ENCODE results near the gene GKN2.
A peak's percentile ranks its signal among the peaks of the same experiment; 100 is the strongest.

Gene GKN2

GRCh38 chr2:68913359-68913758 lies 39.3 kb downstream of the GKN2 start:
- no peak for TF ChIP-seq CTCF (IDR thresholded peaks at IDR 0.05; ENCODE audit: low read depth, low read length)

DNA sequence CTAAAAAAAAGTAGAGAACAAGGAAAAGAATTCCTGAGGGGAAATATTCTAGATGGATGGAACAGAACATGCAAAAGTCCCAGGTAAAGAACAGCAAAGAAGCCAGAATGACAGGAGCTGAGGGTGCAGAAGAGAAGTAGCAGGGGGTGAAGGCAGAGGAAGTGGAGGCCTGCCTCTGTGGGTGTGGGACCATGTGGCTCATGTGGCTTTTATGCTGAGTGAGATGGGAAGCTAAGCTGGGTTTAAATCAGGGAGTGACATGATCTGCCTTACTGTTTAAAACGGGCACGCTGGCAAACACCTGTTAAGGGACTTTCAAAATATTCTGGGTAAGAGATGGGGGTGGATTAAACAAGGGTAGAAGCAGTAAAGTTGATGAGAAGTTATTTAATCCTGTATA lies 40.0 kb downstream of the GKN2 start:
- DNase-seq (ENCODE audit: extremely low read depth, low read depth) = no peak
- TF ChIP-seq CTCF (IDR thresholded peaks at IDR 0.05; ENCODE audit: low read depth, low read length) = no peak

More at GRCh38 chr2:68913359-68913758, 39.3 kb downstream of the GKN2 start:
- no peak for DNase-seq (ENCODE audit: extremely low read depth, low read depth)

GRCh38 chr2:68912111-68912510 lies 40.6 kb downstream of the GKN2 start:
- no peak for DNase-seq (ENCODE audit: extremely low read depth, low read depth)
- TF ChIP-seq CTCF (IDR thresholded peaks at IDR 0.05; ENCODE audit: low read depth, low read length) = no peak

- no peak for TF ChIP-seq CTCF (IDR thresholded peaks at IDR 0.05; ENCODE audit: low read depth, low read length)
- DNase-seq (ENCODE audit: extremely low read depth, low read depth) = no peak
These were observed 41.0 kb downstream of the GKN2 start for GRCh38 chr2:68911709-68912108.

- TF ChIP-seq CTCF (IDR thresholded peaks at IDR 0.05; ENCODE audit: low read depth, low read length) = no peak
- DNase-seq (ENCODE audit: extremely low read depth, low read depth) = no peak
These were observed 41.4 kb downstream of the GKN2 start for GRCh38 chr2:68911246-68911645.

DNA sequence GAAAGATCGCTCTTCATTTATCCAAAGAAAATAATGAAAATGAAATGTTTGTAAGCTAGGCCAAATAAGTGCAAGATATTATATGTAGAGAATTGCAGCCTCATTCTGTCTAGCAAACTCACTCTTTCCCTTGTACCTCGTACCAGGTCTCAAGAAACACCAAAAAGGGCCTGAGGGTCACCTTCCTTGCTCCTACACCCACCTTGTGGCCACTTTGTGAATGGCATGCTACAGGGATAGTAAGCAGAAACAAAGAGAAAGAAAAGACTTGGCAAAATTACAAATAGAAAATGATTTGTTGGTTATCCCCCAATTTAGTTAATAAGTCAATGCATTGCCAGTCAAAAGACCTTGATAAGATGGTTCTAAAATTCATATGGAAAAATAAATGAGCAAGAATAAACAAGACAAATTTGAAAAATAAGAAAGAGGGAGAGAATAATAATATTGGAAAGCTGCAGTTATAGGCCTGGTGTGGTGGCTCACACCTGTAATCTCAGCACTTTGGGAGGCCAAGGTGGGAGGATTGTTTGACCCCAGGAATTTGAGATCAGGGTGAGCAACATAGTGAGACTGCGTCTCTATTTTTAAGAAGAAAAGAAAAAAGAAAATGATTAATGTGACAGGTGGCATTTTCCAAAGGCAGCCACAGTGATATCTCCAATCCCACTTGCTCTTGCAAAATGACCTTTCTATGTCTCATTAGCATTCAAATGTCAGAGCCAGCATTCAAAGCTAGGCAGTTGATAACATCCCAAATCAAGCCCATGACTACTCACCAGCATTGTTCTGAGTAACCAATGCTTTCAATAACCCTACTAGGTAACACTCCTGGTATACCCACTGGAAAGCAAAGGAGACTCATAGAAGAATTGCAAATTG lies 42.7 kb downstream of the GKN2 start:
- TF ChIP-seq CTCF (IDR thresholded peaks at IDR 0.05; ENCODE audit: low read depth, low read length) = peak; percentile 94
- DNase-seq (ENCODE audit: extremely low read depth, low read depth) = peak; percentile 39

GRCh38 chr2:68908392-68908970 lies 44.2 kb downstream of the GKN2 start:
- DNase-seq (ENCODE audit: extremely low read depth, low read depth) = peak; percentile 39
- TF ChIP-seq CTCF (IDR thresholded peaks at IDR 0.05; ENCODE audit: low read depth, low read length) = no peak
